A673 (cell line): ENCODE measurements around the gene PARVB.

Experiments
- CTCF ChIP-seq: fragments of 300-800, 200-600 bp; sonication (generic); conservative IDR thresholded peaks from 2 replicates; pipeline ENCODE4 v1.5.1; 2017; ENCODE audit warnings: low read depth, mild to moderate bottlenecking, antibody characterized with exemption, low read length, moderate library complexity, mixed read lengths
- EZH2 ChIP-seq: fragments of 200-600 bp; sonication (generic); IDR thresholded peaks from 2 replicates; pipeline ENCODE4 v1.6.1; 2017; ENCODE audit warnings: borderline replicate concordance, low read depth, mild to moderate bottlenecking, mixed read lengths, antibody characterized with exemption, low read length; ENCODE audit not compliant: poor library complexity, severe bottlenecking

DNA sequence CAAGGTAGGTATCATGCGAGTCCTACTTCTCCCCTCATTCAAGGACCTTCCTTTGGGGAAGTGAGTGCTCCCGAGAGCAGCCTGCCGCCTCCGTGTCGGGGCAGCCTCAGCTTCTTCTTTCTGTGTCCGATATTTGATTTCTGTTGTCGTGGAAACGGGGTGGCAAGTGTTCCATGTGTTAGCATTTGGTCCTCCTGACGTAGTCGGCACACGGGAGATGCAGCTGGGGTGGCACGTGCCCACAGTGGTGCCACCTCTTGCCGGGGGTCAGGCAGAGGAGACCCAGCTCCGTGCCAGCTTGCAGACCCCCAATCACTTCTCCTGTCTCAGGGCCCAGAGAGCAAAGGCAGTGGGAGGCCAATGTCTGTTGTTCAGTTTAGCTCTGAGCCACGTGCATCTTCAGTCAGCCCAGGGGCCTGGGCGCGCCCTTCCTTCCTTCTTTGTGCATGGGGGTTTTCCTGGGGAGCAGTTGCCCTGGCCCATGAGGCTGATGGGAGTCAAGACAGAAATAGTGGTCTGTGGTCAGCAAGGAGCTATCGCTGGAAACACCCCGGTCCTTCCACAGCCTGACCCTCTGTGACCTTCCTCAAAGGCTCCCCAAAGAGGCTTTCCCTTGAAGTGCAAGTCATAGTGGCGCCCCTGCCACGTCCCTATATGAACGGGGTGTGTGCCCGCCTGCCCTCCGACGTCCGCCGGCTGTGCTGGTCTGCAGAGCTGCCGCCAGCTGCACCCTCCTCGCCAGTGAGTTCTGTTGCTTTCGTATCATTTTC, 44.5 kb downstream of the PARVB start:
- TF ChIP-seq CTCF: no peak
- TF ChIP-seq EZH2: no peak
